ENCODE measurements around the gene C1orf50.

Gene C1orf50

GRCh38 chr1:42783092-42783491 is 16.0 kb downstream of the C1orf50 start:
- Histone ChIP-seq H3K9me3 (ENCODE audit: insufficient read depth, low read depth, low read length) (no peaks in the 10 kb centered on the region), H3K4me1 (ENCODE audit: insufficient read depth, low read length) (peaks cover 4% of the 10 kb centered on the region; the same call in 1 of the 2 replicates), H3K4me3 (ENCODE audit: low read length) (no peak overlapping the region), H3K27me3 (ENCODE audit: insufficient read depth, low read length) (no peaks in the 10 kb centered on the region), H3K36me3 (ENCODE audit: insufficient read depth, low read length) (peaks cover 43% of the 10 kb centered on the region), H3K27ac (ENCODE audit: low read depth, low read length) (no peak overlapping the region), H3K9ac (ENCODE audit: low read depth, low read length) (no peak overlapping the region)
- WGBS, result 100% methylated on average over 2 of the region's 2 CpGs

- Histone ChIP-seq H3K9me3 (ENCODE audit: insufficient read depth, low read depth, low read length) (no peaks in the 10 kb centered on the region), H3K27me3 (ENCODE audit: insufficient read depth, low read length) (no peaks in the 10 kb centered on the region), H3K27ac (ENCODE audit: low read depth, low read length) (no peak overlapping the region), H3K36me3 (ENCODE audit: insufficient read depth, low read length) (peaks cover 32% of the 10 kb centered on the region), H3K4me3 (ENCODE audit: low read length) (no peak overlapping the region), H3K4me1 (ENCODE audit: insufficient read depth, low read length) (peaks cover 4% of the 10 kb centered on the region; the same call in 1 of the 2 replicates), H3K9ac (ENCODE audit: low read depth, low read length) (no peak overlapping the region)
- 91% methylated on average over 18 of the region's 18 CpGs for WGBS
Observed at GRCh38 chr1:42784547-42784945, 17.5 kb downstream of the C1orf50 start.

GRCh38 chr1:42784946-42785693 is 18.1 kb downstream of the C1orf50 start, which contains the start of gene TMEM269:
TSS of gene TMEM269 (plus strand) at chr1:42784991. CDS start at chr1:42789894, 4,903 bp downstream.
- Histone ChIP-seq H3K9ac (ENCODE audit: low read depth, low read length) (no peak within 1 kb of the TSS), H3K27me3 (ENCODE audit: insufficient read depth, low read length) (no peaks in the 10 kb centered on the region), H3K9me3 (ENCODE audit: insufficient read depth, low read depth, low read length) (no peaks in the 10 kb centered on the region), H3K4me3 (ENCODE audit: low read length) (no peak within 1 kb of the TSS), H3K27ac (ENCODE audit: low read depth, low read length) (no peak within 1 kb of the TSS), H3K36me3 (ENCODE audit: insufficient read depth, low read length) (peaks cover 26% of the 10 kb centered on the region), H3K4me1 (ENCODE audit: insufficient read depth, low read length) (peaks cover 4% of the 10 kb centered on the region; the same call in 1 of the 2 replicates)
- WGBS, result 87% methylated on average over 54 of the region's 54 CpGs

DNA sequence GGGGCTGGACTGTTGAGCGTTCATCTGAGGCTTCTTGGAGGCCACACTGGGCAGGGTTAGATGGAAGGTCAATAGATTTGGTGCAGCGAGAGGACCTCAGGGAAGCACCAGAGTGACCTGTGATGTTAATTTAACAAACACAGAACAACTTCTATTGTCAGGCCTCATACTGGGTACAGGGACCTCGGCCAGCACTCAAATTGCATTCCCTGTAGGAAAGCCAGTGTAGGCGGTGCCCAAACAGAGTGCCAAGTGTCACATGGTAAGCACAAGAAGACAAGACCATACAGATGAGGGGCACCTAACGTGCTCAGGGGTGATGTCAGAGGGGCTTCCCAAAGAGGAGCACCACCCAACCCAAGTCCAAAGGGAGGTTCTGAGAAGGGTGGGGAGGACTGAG is 19.0 kb downstream of the C1orf50 start:
- 90% methylated on average over 5 of the region's 5 CpGs for WGBS
- Histone ChIP-seq H3K27me3 (ENCODE audit: insufficient read depth, low read length) (no peaks in the 10 kb centered on the region), H3K4me1 (ENCODE audit: insufficient read depth, low read length) (peaks cover 4% of the 10 kb centered on the region; the same call in 1 of the 2 replicates), H3K27ac (ENCODE audit: low read depth, low read length) (no peak overlapping the region), H3K36me3 (ENCODE audit: insufficient read depth, low read length) (peaks cover 17% of the 10 kb centered on the region), H3K4me3 (ENCODE audit: low read length) (no peak overlapping the region), H3K9ac (ENCODE audit: low read depth, low read length) (no peak overlapping the region), H3K9me3 (ENCODE audit: insufficient read depth, low read depth, low read length) (no peaks in the 10 kb centered on the region)

DNA sequence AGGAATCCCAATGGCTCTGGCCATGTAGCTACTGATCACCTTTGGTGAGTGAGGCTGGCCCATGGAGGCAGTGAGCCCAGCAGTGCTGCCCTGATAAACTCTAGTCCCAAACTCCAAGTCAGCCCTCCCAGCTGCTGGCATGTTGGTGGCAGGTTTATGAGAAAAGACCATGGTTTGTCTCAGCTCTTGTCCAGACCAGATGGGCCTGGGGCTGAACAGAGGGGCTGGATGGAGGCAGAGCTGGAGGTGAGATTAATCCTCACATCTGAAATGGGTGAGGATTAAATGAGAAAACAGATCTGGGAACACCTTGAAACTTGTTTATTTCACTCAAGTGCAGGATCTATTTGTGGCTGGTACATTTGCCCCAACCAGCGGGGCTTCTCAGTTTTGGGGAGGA is 21.0 kb downstream of the C1orf50 start:
- no peaks in the 10 kb centered on the region for H3K9me3 ChIP-seq (ENCODE audit: insufficient read depth, low read depth, low read length)
- H3K4me1 ChIP-seq (ENCODE audit: insufficient read depth, low read length), result peaks cover 4% of the 10 kb centered on the region; the same call in 1 of the 2 replicates
- H3K4me3 ChIP-seq (ENCODE audit: low read length), result no peak overlapping the region
- no peak overlapping the region for H3K27ac ChIP-seq (ENCODE audit: low read depth, low read length)
- no peaks in the 10 kb centered on the region for H3K27me3 ChIP-seq (ENCODE audit: insufficient read depth, low read length)
- 94% methylated on average over 1 of the region's 1 CpG for WGBS
- peaks cover 3% of the 10 kb centered on the region for H3K36me3 ChIP-seq (ENCODE audit: insufficient read depth, low read length)
- H3K9ac ChIP-seq (ENCODE audit: low read depth, low read length), result no peak overlapping the region

GRCh38 chr1:42793824-42794223 is 26.8 kb downstream of the C1orf50 start:
- Histone ChIP-seq H3K9me3 (ENCODE audit: insufficient read depth, low read depth, low read length) (no peaks in the 10 kb centered on the region), H3K9ac (ENCODE audit: low read depth, low read length) (no peak overlapping the region), H3K36me3 (ENCODE audit: insufficient read depth, low read length) (no peaks in the 10 kb centered on the region), H3K27ac (ENCODE audit: low read depth, low read length) (no peak overlapping the region), H3K27me3 (ENCODE audit: insufficient read depth, low read length) (no peaks in the 10 kb centered on the region), H3K4me1 (ENCODE audit: insufficient read depth, low read length) (no peaks in the 10 kb centered on the region), H3K4me3 (ENCODE audit: low read length) (no peak overlapping the region)
- 94% methylated on average over 2 of the region's 2 CpGs for WGBS

DNA sequence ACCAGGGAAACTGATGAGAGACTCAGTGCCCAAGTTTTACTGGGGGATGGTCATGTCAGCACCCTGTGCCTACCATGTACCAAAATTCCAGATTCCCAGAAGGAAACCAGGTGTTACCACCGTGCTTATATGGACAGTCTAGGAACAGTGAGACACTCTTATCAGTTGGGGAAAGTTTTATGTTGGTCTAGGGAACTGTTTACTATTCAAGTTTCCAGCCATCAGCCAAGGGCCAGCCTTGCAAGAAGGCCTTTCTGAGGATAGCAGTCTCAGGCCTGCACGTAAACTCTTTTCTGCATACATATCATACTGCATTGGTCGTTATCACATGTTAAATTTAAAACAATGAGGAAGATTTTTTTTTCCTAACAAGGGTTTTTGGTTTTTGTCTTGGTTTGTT is 30.4 kb downstream of the C1orf50 start:
- no peaks in the 10 kb centered on the region for H3K36me3 ChIP-seq (ENCODE audit: insufficient read depth, low read length)
- no peak overlapping the region for H3K4me3 ChIP-seq (ENCODE audit: low read length)
- no peak overlapping the region for H3K27ac ChIP-seq (ENCODE audit: low read depth, low read length)
- no peaks in the 10 kb centered on the region for H3K27me3 ChIP-seq (ENCODE audit: insufficient read depth, low read length)
- H3K9me3 ChIP-seq (ENCODE audit: insufficient read depth, low read depth, low read length), result no peaks in the 10 kb centered on the region
- 91% methylated on average over 2 of the region's 3 CpGs for WGBS
- H3K4me1 ChIP-seq (ENCODE audit: insufficient read depth, low read length), result no peaks in the 10 kb centered on the region
- no peak overlapping the region for H3K9ac ChIP-seq (ENCODE audit: low read depth, low read length)

DNA sequence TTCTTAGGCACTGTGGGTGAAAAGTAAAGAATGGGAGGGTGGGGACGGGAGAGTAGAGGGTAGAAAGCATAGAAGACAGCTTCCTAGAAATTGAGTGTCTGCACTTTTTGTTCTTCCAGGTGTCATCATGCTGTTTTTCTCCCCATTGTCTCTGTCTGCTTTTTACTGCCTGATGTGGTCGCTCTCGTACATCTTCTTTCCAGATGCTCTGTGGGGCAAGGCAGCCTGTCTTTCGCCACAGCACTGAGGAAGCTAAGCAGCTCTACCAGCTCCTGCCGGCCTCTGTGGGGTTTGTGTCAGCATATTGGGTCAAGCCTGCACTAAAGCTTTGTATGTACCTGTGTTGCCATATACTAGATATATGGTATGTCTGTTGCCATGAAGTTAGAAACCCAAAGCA is 30.9 kb downstream of the C1orf50 start:
- no peaks in the 10 kb centered on the region for H3K36me3 ChIP-seq (ENCODE audit: insufficient read depth, low read length)
- no peaks in the 10 kb centered on the region for H3K27me3 ChIP-seq (ENCODE audit: insufficient read depth, low read length)
- no peaks in the 10 kb centered on the region for H3K9me3 ChIP-seq (ENCODE audit: insufficient read depth, low read depth, low read length)
- WGBS, result 86% methylated on average over 5 of the region's 5 CpGs
- no peak overlapping the region for H3K27ac ChIP-seq (ENCODE audit: low read depth, low read length)
- H3K4me1 ChIP-seq (ENCODE audit: insufficient read depth, low read length), result no peaks in the 10 kb centered on the region
- H3K4me3 ChIP-seq (ENCODE audit: low read length), result no peak overlapping the region
- no peak overlapping the region for H3K9ac ChIP-seq (ENCODE audit: low read depth, low read length)

- 92% methylated on average over 8 of the region's 8 CpGs for whole genome bisulfite sequencing
- H3K9ac ChIP-seq (ENCODE audit: low read depth, low read length), result no peak overlapping the region
- no peaks in the 10 kb centered on the region for H3K4me1 ChIP-seq (ENCODE audit: insufficient read depth, low read length)
- no peaks in the 10 kb centered on the region for H3K27me3 ChIP-seq (ENCODE audit: insufficient read depth, low read length)
- H3K36me3 ChIP-seq (ENCODE audit: insufficient read depth, low read length), result peaks cover 9% of the 10 kb centered on the region
- H3K9me3 ChIP-seq (ENCODE audit: insufficient read depth, low read depth, low read length), result peaks cover 5% of the 10 kb centered on the region; the same call in 1 of the 2 replicates
- no peak overlapping the region for H3K27ac ChIP-seq (ENCODE audit: low read depth, low read length)
- no peak overlapping the region for H3K4me3 ChIP-seq (ENCODE audit: low read length)
Observed at GRCh38 chr1:42801832-42802473, 34.9 kb downstream of the C1orf50 start.

GRCh38 chr1:42806171-42806570 is 39.1 kb downstream of the C1orf50 start:
- Histone ChIP-seq H3K27ac (ENCODE audit: low read depth, low read length) (no peak overlapping the region), H3K27me3 (ENCODE audit: insufficient read depth, low read length) (no peaks in the 10 kb centered on the region), H3K4me3 (ENCODE audit: low read length) (no peak overlapping the region), H3K9ac (ENCODE audit: low read depth, low read length) (no peak overlapping the region), H3K36me3 (ENCODE audit: insufficient read depth, low read length) (peaks cover 17% of the 10 kb centered on the region), H3K9me3 (ENCODE audit: insufficient read depth, low read depth, low read length) (peaks cover 5% of the 10 kb centered on the region; the same call in 1 of the 2 replicates), H3K4me1 (ENCODE audit: insufficient read depth, low read length) (no peaks in the 10 kb centered on the region)

DNA sequence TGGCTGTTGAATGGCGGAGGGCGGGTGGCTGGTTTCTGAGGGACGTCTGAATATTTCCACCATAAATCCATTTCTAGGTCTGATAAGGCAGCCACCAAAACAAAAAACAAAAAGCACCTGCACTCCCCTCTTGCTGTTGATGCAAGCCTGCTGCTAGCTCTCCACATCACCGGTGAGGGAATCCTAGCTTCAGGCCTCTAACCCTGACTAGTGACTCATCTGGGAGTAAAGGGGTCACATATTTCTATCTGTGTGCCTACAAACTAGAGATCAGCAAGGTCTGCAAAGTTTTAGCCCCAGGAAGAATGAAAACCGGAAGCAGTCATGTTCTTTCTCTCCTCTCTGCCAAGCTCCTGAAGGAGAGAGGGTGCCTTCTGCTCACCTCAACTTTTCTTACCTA is 39.5 kb downstream of the C1orf50 start:
- 93% methylated on average over 5 of the region's 5 CpGs for WGBS
- H3K27ac ChIP-seq (ENCODE audit: low read depth, low read length), result no peak overlapping the region
- no peak overlapping the region for H3K9ac ChIP-seq (ENCODE audit: low read depth, low read length)

More for the DNA sequence above, 39.5 kb downstream of the C1orf50 start:
- Histone ChIP-seq H3K4me1 (ENCODE audit: insufficient read depth, low read length) (no peaks in the 10 kb centered on the region), H3K9me3 (ENCODE audit: insufficient read depth, low read depth, low read length) (peaks cover 5% of the 10 kb centered on the region; the same call in 1 of the 2 replicates), H3K4me3 (ENCODE audit: low read length) (no peak overlapping the region), H3K36me3 (ENCODE audit: insufficient read depth, low read length) (peaks cover 17% of the 10 kb centered on the region), H3K27me3 (ENCODE audit: insufficient read depth, low read length) (no peaks in the 10 kb centered on the region)

All from HUES64 (cell line).